Vagina (tissue), 2 donors: Measurements from ENCODE around the gene GUCY1A2. TPM values are rescaled to one million over a fixed set of nuclear protein-coding genes. Genes with fewer than 3 reads are reported as not detected.

Experiments
- DNase-seq, 2 donors: peaks; one replicate each; pipeline ENCODE4 v3.0.0-alpha.2; 2017; ENCODE audit errors: extremely low spot score in 2 of 2
- H3K27ac ChIP-seq: fragments of 200-600 bp; sonication (generic); one replicate; pipeline ENCODE4 v1.5.1; 2019
- H3K27me3 ChIP-seq: fragments of 200-600 bp; sonication (generic); one replicate; pipeline ENCODE4 v1.5.1; 2019
- H3K36me3 ChIP-seq, 2 donors: fragments of 200-600 bp; sonication (generic); one replicate each; pipeline ENCODE4 v1.5.1; 2017 to 2019
- H3K4me1 ChIP-seq: fragments of 200-600 bp; sonication (generic); one replicate; pipeline ENCODE4 v1.5.1; 2019
- H3K4me3 ChIP-seq, 2 donors: fragments of 200-600 bp; sonication (generic); 1 replicate in 1 of 2; 2 replicates in 1 of 2; pipeline ENCODE4 v1.5.1; 2016 to 2019
- H3K9me3 ChIP-seq: fragments of 200-600 bp; sonication (generic); one replicate; pipeline ENCODE4 v1.5.1; 2019
- CTCF ChIP-seq, 3 experiments: fragments of 450-650 bp in 2 of 3; fragments of 200-600 bp in 1 of 3; sonication (generic) in 1 of 3; IDR thresholded peaks; one replicate each; pipeline ENCODE4 v1.5.1; 2017 to 2019; ENCODE audit warnings: antibody characterized with exemption in 3 of 3, mild to moderate bottlenecking in 2 of 3, moderate library complexity in 2 of 3
- POLR2A ChIP-seq, 2 donors: fragments of 450-650 bp; IDR thresholded peaks; one replicate each; pipeline ENCODE4 v1.6.1; 2017; ENCODE audit warnings: antibody characterized with exemption in 2 of 2, mild to moderate bottlenecking in 2 of 2, moderate library complexity in 2 of 2
- POLR2AphosphoS5 ChIP-seq, 2 donors: sonication (generic); formaldehyde crosslinking; IDR thresholded peaks; one replicate each; pipeline ENCODE4 v1.9.0; 2017; ENCODE audit warnings: antibody characterized with exemption in 2 of 2, mild to moderate bottlenecking in 2 of 2, low read depth in 1 of 2; ENCODE audit not compliant: insufficient read depth in 1 of 2
- intact Hi-C: fragments of 100-400 bp; cut with DNase I; formaldehyde crosslinking; loops from one replicate; pipeline ENCODE4 v1.15.1; 2023
- total RNA-seq: library from RNA; depleted of rRNA; stranded (reverse); fragments of >200 nt; gene quantifications from one replicate; pipeline ENCODE4 v1.2.3, GENCODE V29; 2016

GUCY1A2 gene
- total RNA-seq, 1 donor from 2014 or later: 7.4 TPM

- no peaks in the 10 kb centered on the region for H3K27me3 ChIP-seq
- H3K4me1 ChIP-seq: no peaks in the 10 kb centered on the region
- intact Hi-C loops: no loop called here
- TF ChIP-seq POLR2AphosphoS5 (IDR thresholded peaks at IDR 0.05; ENCODE audit: insufficient read depth in 1 of 2, low read depth in 1 of 2): no peak
- TF ChIP-seq POLR2A (IDR thresholded peaks at IDR 0.05): no peak
- no peak for TF ChIP-seq CTCF (IDR thresholded peaks at IDR 0.05)
- H3K36me3 ChIP-seq: no peaks in the 10 kb centered on the region
- no peak overlapping the region for H3K27ac ChIP-seq
- H3K4me3 ChIP-seq: no peak overlapping the region
- DNase-seq: no peak
- no peaks in the 10 kb centered on the region for H3K9me3 ChIP-seq
Measured at GRCh38 chr11:106624377-106624776, 393.9 kb downstream of the GUCY1A2 start.
